NCI-H2196 treated with DMSO at 0.1 percent for 48 hours (cell line): ENCODE data around the gene VSTM2L.
"Not testable (repeated sequence)": the region's sequence is repeated elsewhere in the genome, so short reads cannot be mapped to it uniquely, and the experiment has no call there.

Experiments used
- DNase-seq: peaks from one replicate; lab custom pipeline; 2025; ENCODE audit not compliant: unreplicated experiment; lab: John Stamatoyannopoulos, UW

VSTM2L gene

DNA sequence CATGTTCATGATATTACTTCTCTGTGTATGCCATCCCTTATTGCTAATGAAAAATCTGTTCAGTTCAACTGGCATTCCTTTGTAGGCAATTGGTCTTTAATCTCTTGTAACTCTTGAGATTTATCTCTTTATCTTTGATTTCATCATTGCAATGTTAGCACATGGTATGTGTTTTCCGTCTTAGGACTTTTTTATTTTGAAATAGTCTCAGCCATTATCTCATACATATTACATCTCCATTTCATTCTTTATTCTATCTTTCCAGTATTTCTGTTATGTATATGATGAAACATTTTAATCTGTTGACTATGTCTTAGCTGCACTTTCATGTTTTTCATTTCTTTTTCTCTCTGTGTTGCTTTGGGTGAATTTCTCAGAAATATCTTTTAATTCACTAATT, 58.1 kb downstream of the VSTM2L start:
- DNase-seq: no peak

DNA sequence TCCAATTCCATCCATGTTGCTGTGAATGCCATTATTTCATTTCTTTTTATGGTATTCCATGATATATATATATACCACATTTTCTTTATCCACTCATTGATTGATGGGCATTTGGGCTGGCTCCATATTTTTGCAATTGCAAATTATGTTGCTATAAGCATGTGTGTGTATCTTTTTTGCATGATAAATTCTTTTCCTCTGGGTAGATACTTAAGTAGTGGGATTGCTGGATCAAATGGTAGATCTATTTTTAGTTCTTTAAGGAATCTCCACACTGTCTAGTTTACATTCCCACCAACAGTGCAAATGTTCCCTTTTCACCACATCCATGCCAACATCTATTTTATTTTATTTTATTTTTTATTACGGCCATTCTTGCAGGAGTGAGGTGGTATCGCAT, 60.6 kb downstream of the VSTM2L start:
- not testable (repeated sequence) for DNase-seq

DNA sequence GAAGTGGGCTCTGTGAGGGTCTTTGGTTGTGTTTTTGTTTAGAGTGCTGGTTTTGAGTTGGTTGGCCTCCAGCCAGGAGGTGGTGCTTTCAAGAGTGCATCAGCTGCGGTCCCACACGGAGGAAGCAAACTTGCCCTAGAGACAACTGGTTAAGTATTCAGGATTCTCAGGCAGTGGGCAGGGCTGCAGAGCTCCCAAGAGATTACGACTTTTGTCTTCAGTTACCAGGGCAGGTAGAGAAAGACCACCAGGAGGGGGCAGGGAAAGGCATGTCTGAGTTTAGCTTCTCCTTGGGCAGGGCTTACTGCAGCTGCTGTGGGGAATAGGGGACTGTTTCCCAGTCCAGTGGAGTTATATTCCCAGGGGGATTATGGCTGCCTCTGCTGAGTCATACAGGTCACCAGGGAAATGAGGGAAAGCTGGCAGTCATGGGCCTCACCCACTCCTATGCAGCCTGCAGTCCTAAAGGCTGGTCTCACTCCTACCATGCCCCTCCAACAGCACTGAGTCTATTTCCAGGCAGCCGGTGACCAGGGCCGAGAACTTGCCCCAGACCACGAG, 66.0 kb downstream of the VSTM2L start:
- no peak for DNase-seq

DNA sequence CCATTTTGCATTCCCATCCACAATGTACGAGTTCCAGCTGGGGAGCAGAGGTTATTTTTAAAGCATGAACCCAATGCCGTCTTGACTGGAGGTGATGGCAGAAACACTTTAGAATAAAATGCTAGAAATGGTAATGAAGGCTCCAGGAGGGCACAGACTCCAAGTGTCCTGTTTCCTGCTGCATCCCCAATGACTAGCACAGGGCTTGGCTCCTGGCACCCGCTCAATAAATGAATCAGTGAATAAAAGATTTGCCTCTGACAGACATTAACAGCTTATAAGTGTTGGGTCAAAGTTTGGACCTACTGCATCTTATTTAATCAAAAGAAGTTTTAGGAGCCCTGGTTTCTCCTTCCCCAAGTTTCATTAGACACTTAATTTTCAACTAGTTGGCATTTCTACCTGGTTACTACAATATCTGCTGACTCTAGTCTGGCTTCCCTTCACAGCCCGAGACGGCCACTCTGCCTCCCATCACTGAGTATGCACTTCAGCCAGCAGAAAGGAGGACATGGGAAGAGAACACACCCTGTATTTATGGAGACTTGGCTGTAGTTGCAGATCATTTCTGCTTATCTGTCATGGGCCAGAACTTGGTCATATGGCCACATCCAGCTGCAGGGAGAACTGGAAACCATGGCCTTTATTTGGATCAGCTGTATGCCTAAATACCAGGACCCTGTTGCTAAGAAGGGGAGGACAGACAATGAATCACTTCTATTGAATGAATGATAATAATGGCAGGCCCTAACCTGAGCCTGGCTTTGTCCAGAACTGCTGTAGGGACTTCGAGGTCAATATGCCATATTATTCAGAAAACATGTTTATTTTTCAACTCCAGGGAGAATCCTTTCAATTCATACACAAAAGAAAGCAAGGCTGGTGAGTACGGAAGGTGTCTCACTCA, 67.3 kb downstream of the VSTM2L start:
- DNase-seq: no peak

DNA sequence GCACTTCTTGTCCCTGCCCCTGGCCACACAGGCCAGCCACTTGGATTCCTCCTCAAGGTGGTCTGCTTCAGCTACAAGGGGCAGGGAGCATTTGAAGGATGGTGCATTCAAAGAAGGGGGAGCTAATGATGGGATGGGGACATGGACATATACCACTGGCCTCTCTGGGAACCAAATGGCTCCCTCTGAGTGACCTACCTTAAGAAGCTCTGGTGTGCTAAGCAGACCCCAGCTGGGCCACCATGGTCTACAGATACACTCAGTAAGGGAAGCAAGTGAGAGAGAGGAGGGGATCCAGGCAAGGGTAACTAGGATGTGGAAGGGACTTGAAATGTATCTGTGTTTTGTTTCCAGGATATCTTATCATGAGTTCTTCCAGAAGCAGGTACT, 67.9 kb downstream of the VSTM2L start:
- DNase-seq: no peak

DNA sequence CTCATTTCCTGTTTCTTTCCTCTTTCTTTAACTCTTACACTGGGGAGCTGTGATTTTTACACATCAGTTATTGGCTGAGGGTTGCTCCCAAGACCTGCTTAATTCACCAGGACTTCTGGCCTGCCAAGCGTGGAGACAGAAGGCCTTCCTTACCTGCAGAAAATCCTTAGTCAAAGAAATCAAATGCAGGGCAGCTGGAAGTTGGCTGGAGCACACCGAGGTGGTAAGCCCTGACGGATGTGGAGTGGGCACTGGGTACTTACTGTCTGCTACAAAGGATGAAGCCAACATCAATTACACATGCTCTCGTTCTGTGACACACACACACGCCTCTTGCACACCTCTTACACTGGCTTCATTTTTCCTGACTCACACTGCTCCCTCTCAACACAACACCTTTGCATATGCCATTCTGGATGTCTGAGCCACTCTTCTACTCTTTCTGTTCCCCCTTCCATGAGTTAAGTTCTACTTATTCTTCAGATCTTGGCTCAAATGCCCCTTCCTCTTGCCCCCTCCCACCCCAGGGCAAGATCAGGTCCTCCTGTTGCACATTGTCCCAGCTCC, 68.7 kb downstream of the VSTM2L start:
- no peak for DNase-seq

DNA sequence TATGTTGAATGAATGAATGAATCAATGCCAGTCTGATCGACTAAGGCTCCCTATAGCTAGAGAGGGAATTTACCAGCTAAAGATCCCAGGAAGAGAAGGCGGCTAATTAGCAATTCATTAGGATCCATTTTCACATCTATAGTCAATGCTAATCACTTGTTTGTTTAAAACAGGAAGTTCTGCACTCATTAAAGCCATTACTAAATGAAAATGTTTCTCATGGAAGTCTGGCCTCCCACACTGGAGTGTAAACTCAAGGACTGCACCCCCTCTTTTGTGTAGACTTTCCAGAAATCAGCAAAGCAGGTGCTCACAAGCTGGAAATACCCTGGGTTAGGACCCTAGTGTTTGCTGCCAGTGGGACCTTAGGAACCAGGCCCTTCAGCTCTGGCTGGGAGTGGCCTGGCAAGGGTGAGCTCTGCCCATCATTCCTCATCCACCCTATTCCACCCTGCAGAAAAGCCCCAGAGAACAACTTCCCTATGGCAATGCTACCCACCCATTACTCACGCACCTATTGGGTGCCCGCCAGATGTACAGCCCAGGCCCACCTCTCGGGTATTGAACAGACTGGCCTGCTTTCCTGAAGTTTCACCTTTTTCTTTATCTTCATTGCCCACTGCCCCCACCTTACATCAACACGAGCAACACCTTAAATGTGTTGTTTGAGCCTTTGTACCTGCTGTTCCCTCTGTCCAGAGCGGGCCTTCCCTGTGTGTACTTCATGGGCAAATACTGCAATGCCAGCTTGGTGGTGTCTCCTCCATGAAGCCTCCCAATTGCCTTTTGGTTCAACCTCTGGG, 69.5 kb downstream of the VSTM2L start:
- no peak for DNase-seq

DNA sequence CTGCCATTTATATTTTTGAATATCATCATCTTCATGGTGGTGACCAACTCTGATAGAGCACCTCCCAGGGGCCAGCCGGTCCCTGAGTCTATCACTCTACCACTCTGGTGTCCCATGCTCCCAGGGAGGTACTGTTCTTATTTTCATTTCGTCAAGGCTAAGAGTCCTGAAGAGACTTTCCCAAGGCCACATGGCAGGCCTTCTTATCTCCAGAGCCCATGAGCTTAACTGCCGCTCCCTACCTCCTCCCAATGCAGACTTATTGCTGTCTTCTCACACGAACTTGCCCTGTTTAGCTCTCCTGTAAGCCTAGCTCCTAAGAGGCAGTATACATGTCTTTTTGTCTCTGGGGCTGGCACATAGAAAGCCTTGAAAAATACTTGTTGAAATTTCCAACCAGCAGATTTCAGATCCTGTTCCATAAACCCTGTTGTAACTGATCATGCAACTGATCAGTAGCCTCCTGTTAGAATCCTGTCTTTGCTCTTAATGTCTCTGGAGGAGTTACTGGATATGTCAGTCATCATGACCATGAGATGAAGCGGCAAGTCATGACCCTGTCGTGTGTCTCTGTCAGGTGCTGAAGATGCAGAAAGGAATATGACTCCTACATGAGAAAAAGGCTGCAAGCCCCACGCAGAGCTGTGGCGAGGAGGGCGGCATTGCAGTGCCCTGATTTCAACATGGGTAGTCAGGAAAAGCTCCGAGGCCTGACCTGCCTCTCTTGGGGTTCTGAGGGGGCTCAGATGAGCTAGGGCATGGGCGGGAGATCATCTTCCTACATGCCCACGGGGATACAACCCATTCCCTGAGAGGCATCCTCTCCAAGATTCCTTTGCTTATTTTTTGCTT, 70.4 kb downstream of the VSTM2L start:
- no peak for DNase-seq

DNA sequence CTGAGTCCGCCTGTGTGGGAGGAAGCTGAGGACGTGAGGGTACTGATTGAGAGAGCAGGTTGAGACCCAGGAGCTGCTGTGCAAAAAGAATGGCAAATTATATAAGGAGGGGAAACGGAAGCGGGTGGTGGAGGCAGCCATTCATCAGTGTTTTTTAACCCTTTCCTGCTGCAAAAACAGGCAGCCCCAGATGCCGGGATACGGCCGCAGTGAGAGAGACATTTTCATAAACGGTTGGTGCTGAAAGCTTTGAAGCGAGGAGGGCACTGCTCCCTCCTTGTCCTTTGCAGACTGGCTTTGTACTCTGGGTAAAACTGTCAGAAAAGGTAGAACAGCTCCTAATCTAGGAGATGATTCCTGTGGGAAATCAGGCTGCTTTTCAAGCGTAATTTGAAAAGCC, 74.0 kb downstream of the VSTM2L start:
- DNase-seq: no peak

DNA sequence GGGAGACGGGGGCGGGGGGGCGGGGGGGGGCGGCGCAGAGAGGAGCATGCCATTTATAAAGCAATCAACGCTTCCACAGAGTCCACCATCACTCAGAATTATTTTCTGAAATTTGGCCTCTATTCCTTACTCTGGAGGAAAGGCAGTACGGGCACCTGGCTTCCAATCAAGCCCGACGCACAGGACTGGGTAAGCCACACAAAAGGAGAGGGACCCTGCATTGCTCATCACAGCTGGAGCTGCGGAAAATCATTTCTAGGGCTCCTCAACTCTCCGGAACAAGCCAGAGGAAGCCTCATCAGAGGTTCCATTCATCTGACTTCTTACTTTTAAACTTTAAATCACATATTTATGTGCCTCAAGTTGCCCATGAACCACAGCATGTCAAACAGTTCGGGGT, 74.4 kb downstream of the VSTM2L start:
- no peak for DNase-seq

DNA sequence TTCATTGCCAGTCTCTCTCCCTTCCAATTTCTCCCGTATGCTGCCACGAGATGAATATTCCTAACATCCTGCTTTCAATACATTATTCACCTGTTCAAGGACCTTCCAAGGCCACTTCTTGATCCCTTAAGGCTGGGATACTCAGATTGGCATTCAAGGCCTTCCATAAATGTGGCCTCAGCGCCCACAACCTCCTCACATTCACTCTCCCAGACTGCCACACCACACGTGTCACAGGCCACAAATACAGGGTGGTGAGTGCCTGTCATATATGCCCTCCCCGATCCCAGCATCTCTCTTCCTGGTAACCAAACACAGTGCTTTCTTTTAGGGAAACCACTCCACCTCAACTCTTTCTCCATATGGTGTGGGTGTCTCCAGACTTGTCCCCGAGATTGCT, 74.9 kb downstream of the VSTM2L start:
- DNase-seq: no peak

DNA sequence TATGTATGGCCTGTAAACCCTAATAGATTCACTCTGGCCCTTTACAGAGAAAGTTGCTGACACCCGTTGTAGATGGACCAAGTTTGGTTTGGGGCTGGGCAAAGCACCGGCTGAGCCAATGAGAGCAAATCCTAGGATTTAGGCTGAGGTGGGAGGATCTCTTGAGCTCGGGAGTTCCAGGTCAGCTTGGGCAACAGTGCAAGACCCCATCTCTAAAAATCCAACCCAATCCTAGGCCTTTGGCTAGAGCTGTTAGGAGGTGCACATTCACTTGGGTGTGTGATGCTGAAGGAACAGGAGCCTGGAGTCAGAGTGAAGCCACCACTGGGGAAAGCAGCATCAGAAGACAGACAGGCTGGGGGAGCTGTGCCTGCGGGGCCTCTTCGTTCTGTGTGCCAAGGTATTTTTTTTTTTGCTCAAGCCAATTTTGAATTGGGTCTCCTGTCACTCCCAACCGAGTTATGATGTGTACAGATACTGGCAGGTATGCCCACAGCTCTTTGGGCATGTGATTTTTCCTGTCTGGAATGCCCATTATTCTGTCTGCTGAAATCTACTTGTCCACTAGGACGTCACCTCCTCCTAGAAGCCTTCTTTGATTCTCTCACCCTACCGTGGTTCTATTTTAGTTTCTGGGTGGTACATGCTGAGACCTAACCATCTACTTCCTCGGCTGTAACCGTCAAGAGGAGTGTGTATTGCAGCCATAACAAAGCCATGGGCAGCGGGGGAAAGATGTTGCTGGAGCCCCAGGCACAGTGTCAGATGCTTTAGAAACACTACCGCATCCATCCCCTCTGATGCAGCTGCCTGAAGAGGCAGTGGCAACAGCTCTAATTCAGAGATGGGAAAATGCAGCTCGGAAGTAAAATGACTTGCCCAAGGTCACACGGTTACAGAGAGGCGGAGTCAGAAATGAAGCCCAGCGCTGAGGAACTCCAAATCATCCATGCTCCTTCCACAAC, 76.4 kb downstream of the VSTM2L start:
- no peak for DNase-seq

DNA sequence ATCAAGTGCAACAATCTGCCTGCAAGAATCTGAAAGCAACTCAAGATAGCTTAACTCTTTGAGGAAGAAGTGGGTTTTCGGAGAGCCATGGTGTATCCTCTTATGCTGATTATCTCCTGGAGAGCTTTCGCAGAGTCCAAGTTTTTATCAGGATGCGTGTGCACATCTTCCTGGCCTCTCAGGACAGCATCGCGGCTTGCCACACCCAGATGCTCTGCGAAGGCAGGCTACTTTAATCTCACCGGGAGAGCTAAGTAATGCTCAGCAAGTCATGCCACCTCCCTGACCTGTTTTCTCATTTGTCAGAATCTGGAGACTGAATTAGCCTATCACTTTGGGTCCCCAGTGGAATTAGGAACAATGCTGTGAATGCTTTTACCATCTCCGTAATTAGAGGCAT, 77.5 kb downstream of the VSTM2L start:
- DNase-seq: no peak

DNA sequence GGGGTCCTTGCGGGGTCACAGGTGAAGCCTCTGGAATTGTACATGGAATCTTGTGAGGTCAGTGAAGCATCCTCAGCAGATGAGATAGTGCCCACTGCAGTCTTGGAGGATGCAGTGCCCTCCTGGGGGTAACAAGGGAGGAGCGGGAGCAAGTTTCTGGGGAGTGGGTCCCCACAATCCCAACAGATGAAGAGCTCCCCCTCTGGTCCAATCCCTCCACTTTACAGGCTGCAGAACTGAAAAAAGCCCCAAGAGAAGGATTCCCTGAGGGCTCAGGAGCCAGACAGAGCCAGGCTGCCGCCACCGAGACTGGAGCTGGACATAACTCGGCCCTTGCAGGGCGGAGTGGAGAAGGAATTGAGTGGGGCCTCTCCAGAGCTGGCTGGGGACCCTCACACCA, 77.9 kb downstream of the VSTM2L start:
- DNase-seq: no peak

DNA sequence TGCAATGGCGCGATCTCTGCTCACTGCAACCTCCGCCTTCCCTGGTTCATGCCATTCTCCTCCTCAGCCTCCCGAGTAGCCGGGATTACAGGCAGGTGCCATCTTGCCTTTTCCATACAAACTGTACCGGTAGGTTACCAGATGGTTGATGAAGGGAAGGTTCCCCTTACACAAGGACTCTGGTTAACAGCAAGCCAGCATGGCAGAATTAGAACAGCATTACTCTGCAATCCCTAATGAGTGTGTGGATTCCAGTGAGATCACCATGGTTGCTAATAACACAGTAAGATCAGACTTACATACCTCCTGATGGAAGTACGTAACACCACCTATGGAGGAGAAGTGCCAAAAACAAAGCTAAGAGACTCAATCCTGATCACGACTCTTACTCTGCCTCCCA, 78.6 kb downstream of the VSTM2L start:
- no peak for DNase-seq

DNA sequence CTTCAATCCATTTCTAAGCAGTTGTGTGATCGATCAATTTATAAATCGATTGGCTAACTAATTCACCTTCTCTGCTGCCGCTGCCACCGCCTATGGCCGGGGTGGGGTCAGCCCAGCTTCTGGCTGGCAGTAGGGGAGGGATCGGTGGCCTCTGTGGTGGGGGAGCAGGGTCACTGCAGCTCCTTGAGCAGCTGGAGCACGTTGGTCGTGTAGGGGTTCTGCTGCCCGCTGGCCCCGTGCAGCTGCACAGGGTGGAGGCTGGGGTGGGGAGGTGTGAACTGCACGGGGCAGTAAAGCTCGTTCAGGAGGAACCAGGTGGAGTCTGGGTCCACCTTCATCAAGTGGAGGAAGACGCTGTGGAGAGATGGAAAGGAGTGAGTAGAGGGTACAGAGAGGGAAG, 80.4 kb downstream of the VSTM2L start:
- DNase-seq: no peak

DNA sequence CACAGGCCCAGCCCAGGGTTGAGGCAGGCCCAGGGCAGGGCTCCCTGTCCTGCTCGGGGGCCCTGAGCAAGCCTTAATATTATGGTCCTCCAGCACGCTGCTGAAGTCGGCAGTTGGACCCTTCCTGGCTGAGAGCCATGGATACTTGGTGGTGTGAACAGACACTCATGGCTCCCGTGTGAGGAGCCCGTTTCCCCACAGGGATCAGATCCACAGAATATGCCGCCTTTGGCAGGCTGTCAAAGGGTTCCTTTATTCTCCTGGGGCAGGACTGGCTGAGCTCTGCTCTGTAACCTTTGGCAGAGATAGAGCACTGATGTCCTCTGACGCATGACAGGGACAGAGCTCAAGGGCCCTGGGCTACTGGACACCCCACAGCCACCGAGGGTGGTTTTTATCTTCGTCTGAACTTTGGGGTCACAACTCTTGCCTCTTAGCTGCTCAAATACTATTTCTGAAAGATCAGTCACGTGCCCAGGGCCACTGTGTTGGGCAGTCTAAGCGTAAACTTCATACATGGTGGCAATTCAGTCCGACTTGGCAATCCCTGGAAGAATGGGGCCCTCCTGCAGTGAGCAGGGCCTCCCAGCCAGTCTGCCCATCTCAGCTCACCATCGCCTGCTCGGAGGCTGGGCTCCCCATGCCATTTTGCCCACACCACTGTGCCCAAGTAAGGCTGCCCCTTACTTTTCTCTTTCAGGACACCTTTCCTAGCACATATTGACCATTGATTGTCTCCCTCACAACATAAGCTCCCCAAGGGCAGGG, 81.3 kb downstream of the VSTM2L start:
- no peak for DNase-seq

DNA sequence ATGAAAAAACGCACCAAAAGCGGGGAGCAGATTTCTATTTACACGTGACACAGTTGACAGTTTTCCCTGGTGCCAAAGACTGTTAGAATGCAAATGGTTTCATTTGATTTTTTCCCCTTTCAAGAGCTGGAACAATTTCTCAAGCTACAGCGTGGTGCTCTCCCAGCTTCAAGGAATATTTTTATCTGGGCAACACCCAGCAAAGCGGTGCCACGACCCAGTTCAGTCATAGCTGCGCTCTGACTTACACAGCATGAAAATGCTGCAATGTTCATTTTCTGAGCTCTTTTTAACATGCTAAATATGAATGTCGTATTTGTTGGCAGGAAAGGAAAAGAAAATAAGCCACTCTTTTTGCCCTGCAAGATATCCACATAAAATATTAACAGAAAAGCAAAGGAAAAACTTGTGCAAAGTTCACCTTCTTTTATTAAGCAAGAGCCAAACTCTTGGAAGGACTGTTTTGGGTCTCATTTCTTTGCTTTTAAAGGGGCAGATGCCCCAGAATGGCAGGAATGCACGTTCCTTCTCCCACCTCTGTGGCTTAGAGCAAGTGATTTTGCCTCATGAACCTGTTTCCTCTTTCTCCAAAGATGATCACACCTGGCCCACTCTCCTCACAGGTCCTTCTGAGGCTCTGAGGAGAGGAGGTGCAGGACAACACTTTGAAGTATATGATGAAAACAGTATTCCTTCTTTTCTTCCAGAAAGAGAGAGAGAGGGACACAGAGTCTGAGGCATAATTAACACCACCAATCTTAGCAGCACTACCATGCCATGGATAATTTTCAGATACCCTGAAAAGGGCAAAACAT, 83.3 kb downstream of the VSTM2L start:
- no peak for DNase-seq
